Measurements from ENCODE around the gene PIGZ.

Gene PIGZ

GRCh38 chr3:196915375-196915774 is 53.3 kb downstream of the PIGZ start:
- Mint-ChIP-seq H3K27me3 (ENCODE audit: low read depth) (no peaks in the 10 kb centered on the region), H3K9me3 (peaks cover 4% of the 10 kb centered on the region), H3K36me3 (ENCODE audit: low read depth) (peaks cover 43% of the 10 kb centered on the region), H3K4me3 (no peak overlapping the region), H3K4me1 (ENCODE audit: low read depth) (peaks cover 2% of the 10 kb centered on the region), H3K27ac (no peak overlapping the region)
- DNase-seq (ENCODE audit: low spot score): no peak

GRCh38 chr3:196914866-196915265 is 53.8 kb downstream of the PIGZ start:
- peaks cover 44% of the 10 kb centered on the region for H3K36me3 Mint-ChIP-seq (ENCODE audit: low read depth)
- no peak for DNase-seq (ENCODE audit: low spot score)
- H3K4me1 Mint-ChIP-seq (ENCODE audit: low read depth): peaks cover 2% of the 10 kb centered on the region
- peaks cover 4% of the 10 kb centered on the region for H3K9me3 Mint-ChIP-seq
- no peak overlapping the region for H3K27ac Mint-ChIP-seq
- H3K4me3 Mint-ChIP-seq: no peak overlapping the region
- no peaks in the 10 kb centered on the region for H3K27me3 Mint-ChIP-seq (ENCODE audit: low read depth)

- no peak for DNase-seq (ENCODE audit: low spot score)
- H3K4me3 Mint-ChIP-seq: no peak overlapping the region
- H3K27me3 Mint-ChIP-seq (ENCODE audit: low read depth): no peaks in the 10 kb centered on the region
- H3K27ac Mint-ChIP-seq: no peak overlapping the region
- H3K9me3 Mint-ChIP-seq: no peaks in the 10 kb centered on the region
- no peaks in the 10 kb centered on the region for H3K4me1 Mint-ChIP-seq (ENCODE audit: low read depth)
- H3K36me3 Mint-ChIP-seq (ENCODE audit: low read depth): peaks cover 32% of the 10 kb centered on the region
These were observed 64.9 kb downstream of the PIGZ start for GRCh38 chr3:196903740-196904139.

GRCh38 chr3:196902296-196902695 is 66.3 kb downstream of the PIGZ start:
- H3K36me3 Mint-ChIP-seq (ENCODE audit: low read depth): peaks cover 30% of the 10 kb centered on the region
- H3K27ac Mint-ChIP-seq: no peak overlapping the region
- no peak for DNase-seq (ENCODE audit: low spot score)
- H3K9me3 Mint-ChIP-seq: no peaks in the 10 kb centered on the region
- H3K27me3 Mint-ChIP-seq (ENCODE audit: low read depth): no peaks in the 10 kb centered on the region
- H3K4me1 Mint-ChIP-seq (ENCODE audit: low read depth): no peaks in the 10 kb centered on the region
- H3K4me3 Mint-ChIP-seq: no peak overlapping the region

- Mint-ChIP-seq H3K36me3 (ENCODE audit: low read depth) (peaks cover 27% of the 10 kb centered on the region), H3K27ac (no peak overlapping the region), H3K27me3 (ENCODE audit: low read depth) (no peaks in the 10 kb centered on the region), H3K4me1 (ENCODE audit: low read depth) (no peaks in the 10 kb centered on the region), H3K4me3 (no peak overlapping the region), H3K9me3 (no peaks in the 10 kb centered on the region)
- DNase-seq (ENCODE audit: low spot score): no peak
These were observed 66.9 kb downstream of the PIGZ start for GRCh38 chr3:196901768-196902167.
